Amniotic epithelial cell (primary cell): Measurements from ENCODE around the gene OR13J1.

Experiments
- DNase-seq: peaks from one replicate; pipeline ENCODE4 v3.0.0-alpha.2; 2010; ENCODE audit warnings: low read depth

OR13J1 gene

DNA sequence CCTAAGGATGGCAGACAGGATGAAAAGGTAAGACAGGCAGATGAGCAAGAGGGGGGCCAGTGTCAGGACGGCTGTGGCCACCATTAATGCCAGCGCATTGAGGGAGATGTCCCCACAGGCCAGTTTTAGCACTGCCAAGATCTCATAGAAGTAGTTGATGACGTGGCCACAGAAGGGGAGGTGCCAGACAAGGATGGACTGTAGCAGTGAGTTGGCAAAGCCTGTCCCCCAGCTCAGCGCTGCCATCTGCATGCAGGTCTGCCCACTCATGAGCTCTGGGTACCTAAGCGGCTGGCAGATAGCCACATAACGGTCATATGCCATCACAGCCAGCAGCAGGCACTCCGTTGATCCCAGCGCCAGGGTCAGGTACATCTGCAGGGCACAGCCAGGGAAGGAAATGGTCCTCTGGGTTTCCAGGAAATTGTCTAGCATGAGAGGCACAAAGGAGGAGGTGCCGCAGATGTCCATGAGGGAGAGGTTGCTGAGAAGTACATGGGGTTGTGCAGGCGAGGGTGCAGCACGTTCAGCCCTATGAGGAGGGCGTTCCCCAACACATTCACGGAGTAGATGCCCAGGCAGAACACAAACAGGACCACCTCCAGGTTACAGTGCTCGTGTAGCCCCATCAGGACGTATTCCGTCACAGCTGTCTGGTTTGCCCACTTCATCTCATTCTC is 10.8 kb downstream of the OR13J1 start:
- no peak for DNase-seq

DNA sequence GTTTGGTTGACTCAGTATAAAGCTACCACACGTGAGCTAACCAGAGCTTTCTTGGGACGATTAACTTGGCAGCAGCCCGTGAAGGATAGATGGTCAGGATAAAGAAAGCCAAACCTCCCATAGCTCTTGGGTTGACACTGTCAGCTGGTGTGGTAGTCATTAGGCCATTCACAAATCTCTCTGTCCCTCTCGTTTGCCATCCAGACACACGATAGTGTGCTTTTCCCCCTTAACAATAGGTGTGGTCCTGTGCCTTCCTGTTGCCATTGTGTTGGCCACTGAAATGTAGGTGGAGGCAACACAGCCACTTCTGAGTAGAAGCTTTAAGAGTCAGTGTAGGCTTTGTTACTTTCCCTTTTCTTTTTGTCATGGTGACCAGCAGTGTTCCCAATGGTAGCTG is 11.7 kb downstream of the OR13J1 start:
- DNase-seq, result no peak

- no peak for DNase-seq
Observed at GRCh38 chr9:35856882-35857281, 13.3 kb downstream of the OR13J1 start.

GRCh38 chr9:35856206-35856605 is 14.0 kb downstream of the OR13J1 start:
- DNase-seq, result no peak

- DNase-seq, result no peak
Observed at GRCh38 chr9:35854091-35854762, 16.0 kb downstream of the OR13J1 start.

DNA sequence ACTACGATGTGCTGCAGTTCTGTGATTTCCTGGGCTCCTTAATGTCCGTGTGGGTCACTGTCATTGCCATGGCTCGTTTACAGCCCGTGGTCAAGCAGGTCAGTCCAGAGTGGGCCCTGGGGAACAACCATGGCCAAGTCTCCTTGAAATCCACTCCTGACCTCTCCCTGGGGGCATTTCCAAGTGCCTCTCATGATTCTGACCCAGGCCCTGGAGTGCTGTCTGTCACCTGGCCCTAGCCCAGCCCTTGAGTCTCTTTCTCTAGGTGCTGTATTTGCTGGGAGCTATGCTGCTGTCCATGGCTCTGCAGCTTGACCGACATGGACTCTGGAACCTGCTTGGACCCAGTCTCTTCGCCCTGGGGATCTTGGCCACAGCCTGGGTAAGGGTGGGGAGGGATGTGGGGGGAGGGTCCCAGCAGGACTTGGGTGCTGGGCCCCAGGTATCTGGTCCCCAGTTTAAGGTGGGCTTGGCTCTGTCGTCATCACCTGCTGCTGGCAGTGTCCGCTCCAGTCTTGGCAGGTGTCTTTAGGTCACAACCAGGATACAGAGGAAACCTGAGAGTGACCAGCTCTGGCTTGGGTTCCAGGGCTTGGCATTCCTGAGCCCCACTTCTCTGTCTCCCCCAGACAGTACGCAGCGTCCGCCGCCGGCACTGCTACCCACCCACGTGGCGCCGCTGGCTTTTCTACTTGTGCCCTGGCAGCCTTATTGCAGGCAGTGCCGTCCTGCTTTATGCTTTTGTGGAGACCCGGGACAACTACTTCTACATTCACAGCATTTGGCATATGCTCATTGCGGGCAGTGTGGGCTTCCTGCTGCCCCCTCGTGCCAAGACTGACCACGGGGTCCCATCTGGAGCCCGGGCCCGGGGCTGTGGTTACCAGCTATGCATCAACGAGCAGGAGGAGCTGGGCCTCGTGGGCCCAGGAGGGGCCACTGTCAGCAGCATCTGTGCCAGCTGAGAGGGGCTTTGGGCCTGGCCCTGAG is 17.0 kb downstream of the OR13J1 start:
- DNase-seq, result no peak

DNA sequence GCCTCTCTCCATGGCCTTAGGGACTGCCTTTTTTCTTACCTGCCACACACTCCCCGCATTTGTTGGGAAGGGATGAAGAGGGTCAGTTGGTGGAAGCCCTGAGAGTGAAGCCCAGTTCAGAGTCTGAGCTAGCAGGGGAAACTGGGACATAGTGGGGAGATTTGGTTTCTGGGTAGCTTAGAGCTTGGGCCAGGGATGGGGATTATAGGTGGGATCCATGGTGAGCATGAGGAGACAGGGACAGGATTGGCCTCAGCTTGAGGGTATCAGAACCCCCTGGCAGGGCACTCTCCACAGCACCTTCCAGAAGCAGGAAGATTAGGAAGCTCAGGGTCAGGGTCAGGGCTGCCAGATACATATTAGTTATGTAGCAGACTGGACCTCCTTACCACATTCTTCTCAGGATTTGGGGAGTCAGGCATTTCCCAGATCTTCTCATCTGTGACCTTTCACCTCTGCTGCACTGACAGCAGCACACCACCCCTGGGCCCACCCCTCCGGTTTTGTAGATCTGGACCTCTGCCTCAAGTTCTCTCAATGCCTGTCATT is 17.9 kb downstream of the OR13J1 start:
- DNase-seq, result no peak

GRCh38 chr9:35847792-35848572 is 22.2 kb downstream of the OR13J1 start:
- peak; percentile 94 for DNase-seq

DNA sequence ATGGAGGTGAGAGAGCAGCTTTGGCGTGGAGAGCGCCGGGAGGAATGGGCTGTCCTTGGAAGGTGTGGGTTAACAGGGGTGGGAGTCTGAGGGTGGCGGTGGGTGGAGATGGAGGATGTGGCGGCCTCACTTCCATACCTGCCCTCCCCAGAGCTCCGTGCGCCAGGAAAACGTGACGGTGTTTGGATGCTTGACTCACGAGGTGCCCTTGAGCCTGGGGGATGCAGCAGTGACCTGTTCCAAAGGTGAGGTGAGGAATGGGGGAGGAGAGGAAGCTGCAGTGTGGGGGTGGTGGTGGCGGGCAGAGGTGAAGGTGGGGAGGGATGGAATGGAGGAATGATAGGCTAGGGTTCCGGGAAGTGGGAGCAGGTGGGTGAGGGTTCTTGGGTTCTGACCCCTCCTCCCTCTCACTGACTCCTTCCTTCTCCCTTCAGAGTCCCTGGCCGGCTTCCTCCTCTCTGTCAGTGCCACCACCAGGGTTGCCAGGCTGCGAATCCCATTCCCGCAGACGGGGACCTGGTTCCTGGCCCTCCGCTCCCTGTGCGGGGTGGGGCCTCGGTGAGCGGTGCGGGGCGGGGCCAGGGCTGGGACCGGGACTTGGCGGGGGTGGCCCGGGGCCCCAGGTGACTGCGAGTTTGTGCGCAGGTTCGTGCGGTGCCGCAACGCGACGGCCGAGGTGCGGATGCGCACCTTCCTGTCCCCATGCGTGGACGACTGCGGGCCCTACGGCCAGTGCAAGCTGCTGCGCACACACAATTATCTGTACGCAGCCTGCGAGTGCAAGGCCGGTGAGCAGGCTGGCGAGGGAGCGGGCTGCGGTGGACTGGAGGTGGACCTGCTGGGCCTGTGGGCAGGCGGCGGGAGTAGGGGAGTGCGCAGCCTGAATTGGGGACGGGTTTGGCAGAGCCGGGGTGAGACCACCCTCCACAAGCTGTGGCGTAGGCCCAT is 24.1 kb downstream of the OR13J1 start:
- DNase-seq, result no peak

- DNase-seq, result peak; percentile 78
Observed at GRCh38 chr9:35844628-35845270, 25.5 kb downstream of the OR13J1 start.

DNA sequence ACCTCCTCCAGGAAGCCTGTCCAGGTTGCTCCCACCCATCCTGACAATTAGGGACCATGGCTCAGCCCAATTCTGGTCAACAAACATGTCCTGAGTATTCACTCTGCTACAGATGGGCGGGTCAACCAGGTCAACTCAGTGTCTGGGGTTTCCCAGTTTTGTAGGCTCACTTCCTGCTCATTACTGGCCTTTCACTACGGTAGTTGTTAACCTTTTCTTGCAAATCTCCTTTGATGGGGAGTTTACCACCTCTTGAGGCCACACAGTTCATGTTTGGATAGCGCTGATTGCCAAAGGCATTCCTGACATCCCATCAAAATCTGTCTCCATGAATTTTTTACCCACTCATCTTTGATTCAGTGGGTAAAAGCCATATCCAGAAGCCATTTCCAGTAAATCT is 27.4 kb downstream of the OR13J1 start:
- DNase-seq, result no peak

- DNase-seq, result no peak
Observed at GRCh38 chr9:35842020-35842745, 28.0 kb downstream of the OR13J1 start.

GRCh38 chr9:35841645-35841900 is 28.6 kb downstream of the OR13J1 start:
- DNase-seq, result no peak

GRCh38 chr9:35840881-35841644 is 29.1 kb downstream of the OR13J1 start:
- no peak for DNase-seq

GRCh38 chr9:35839926-35840325 is 30.3 kb downstream of the OR13J1 start:
- no peak for DNase-seq

DNA sequence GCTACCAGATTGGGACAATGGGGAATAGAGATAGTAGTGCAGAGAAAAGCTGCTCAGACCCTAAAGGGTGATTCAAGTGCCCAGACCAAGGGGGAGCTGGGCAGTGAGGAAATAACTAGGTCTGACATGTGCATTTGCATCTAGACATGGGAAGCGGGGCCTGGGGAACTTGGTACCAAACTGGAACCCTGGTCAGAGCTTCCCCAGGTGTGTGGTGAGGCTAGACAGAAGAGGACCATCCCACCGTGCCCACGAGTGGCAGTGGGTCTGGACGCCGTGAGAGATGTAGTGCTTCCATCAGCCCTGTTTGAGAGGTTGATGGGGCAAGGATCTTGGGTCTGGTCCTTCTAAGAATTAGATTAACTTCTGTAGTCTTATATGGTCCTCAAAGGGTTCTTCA is 33.6 kb downstream of the OR13J1 start:
- no peak for DNase-seq

GRCh38 chr9:35835766-35836165 is 34.4 kb downstream of the OR13J1 start:
- DNase-seq, result no peak

GRCh38 chr9:35835216-35835632 is 35.0 kb downstream of the OR13J1 start:
- DNase-seq, result no peak
